Measurements from ENCODE around the gene TRHDE.

DNA sequence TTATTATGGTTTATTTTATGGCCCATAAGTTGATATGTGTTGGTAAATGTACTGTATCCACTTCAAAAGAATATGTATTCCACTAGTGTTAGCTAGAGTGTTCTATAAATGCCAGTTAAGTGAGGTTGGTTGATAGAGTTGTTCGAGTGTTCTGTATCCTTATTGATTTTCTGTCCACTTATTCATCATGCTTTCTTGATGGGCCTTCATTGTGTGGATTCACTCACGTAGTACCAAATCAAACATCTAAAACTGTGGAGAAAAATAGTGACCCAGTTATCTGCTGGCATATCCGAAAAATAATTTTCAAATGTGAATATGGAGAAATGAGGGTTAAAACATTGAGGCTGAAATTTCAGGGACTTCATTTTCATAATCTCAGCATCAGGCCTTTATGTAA, 230.4 kb downstream of the TRHDE start:
- TF ChIP-seq, protein P1, sequence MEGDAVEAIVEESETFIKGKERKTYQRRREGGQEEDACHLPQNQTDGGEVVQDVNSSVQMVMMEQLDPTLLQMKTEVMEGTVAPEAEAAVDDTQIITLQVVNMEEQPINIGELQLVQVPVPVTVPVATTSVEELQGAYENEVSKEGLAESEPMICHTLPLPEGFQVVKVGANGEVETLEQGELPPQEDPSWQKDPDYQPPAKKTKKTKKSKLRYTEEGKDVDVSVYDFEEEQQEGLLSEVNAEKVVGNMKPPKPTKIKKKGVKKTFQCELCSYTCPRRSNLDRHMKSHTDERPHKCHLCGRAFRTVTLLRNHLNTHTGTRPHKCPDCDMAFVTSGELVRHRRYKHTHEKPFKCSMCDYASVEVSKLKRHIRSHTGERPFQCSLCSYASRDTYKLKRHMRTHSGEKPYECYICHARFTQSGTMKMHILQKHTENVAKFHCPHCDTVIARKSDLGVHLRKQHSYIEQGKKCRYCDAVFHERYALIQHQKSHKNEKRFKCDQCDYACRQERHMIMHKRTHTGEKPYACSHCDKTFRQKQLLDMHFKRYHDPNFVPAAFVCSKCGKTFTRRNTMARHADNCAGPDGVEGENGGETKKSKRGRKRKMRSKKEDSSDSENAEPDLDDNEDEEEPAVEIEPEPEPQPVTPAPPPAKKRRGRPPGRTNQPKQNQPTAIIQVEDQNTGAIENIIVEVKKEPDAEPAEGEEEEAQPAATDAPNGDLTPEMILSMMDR (IDR thresholded peaks at IDR 0.05), result no peak
- no peak for TF ChIP-seq POLR2A (IDR thresholded peaks at IDR 0.05)
